Smooth muscle cell (in vitro differentiated cells): ENCODE results near the gene EDRF1. TPM values are rescaled to one million over a fixed set of nuclear protein-coding genes. Genes with fewer than 3 reads are reported as not detected.

Experiments used
- DNase-seq: peaks from one replicate; lab custom pipeline; 2025; ENCODE audit not compliant: unreplicated experiment; lab: John Stamatoyannopoulos, UW
- H2AFZ ChIP-seq: fragments of 200-600 bp; sonication (generic); 2 replicates; pipeline ENCODE4 v1.6.0; 2016; ENCODE audit warnings: antibody characterized with exemption, low read depth, mild to moderate bottlenecking
- H3F3A ChIP-seq: fragments of 200-600 bp; sonication (generic); 2 replicates; pipeline ENCODE4 v1.6.0; 2017; ENCODE audit warnings: antibody characterized with exemption, low read depth
- H3K27ac ChIP-seq: fragments of 200-600 bp; sonication (generic); 2 replicates; pipeline ENCODE4 v1.5.1; 2016; ENCODE audit warnings: low read depth, mild to moderate bottlenecking
- H3K27me3 ChIP-seq: fragments of 200-600 bp; sonication (generic); 2 replicates; pipeline ENCODE4 v1.6.1; 2016; ENCODE audit warnings: low read depth, mild to moderate bottlenecking
- H3K36me3 ChIP-seq: fragments of 200-600 bp; sonication (generic); 2 replicates; pipeline ENCODE4 v1.5.1; 2016; ENCODE audit warnings: low read depth
- H3K4me1 ChIP-seq: fragments of 200-600 bp; sonication (generic); 2 replicates; pipeline ENCODE4 v1.5.1; 2016; ENCODE audit warnings: low read depth
- H3K4me2 ChIP-seq: fragments of 200-600 bp; sonication (generic); 2 replicates; pipeline ENCODE4 v1.6.0; 2016; ENCODE audit warnings: mild to moderate bottlenecking
- H3K4me3 ChIP-seq: fragments of 200-600 bp; sonication (generic); 2 replicates; pipeline ENCODE4 v1.5.1; 2016; ENCODE audit warnings: mild to moderate bottlenecking
- H3K79me2 ChIP-seq: fragments of 200-600 bp; sonication (generic); 2 replicates; pipeline ENCODE4 v1.6.0; 2016; ENCODE audit warnings: low read depth, mild to moderate bottlenecking
- H3K9ac ChIP-seq: fragments of 200-600 bp; sonication (generic); 2 replicates; pipeline ENCODE4 v1.6.0; 2016; ENCODE audit warnings: low read depth
- H3K9me3 ChIP-seq: fragments of 200-600 bp; sonication (generic); replicated peaks from 2 replicates; pipeline ENCODE4 v1.5.1; 2016; ENCODE audit warnings: low read depth
- H4K20me1 ChIP-seq: fragments of 200-600 bp; sonication (generic); 2 replicates; pipeline ENCODE4 v1.6.0; 2016; ENCODE audit warnings: low read depth
- WGBS: methylation state at CpG from one replicate; pipeline ENCODE4 v1.1.7; 2016; ENCODE audit warnings: low lambda C conversion rate; 5-methylcytosine and 5-hydroxymethylcytosine counted together
- polyA plus RNA-seq: library from polyadenylated mRNA; unstranded; fragments of >200 nt; fragmentation: Nextera tagmentation; extraction: Ambion mirVana; gene quantifications from 2 replicates; pipeline ENCODE4 v1.2.1, GENCODE V29; 2016
- total RNA-seq: library from RNA; depleted of rRNA; stranded (reverse); fragments of >200 nt; gene quantifications from 2 replicates; pipeline ENCODE4 v1.2.3, GENCODE V29; 2014
- TF ChIP-seq, protein P1 (sequence below): fragments of 200-600 bp; sonication (generic); IDR thresholded peaks from 2 replicates; pipeline ENCODE4 v1.5.1; 2017; ENCODE audit warnings: borderline replicate concordance, mild to moderate bottlenecking, antibody characterized with exemption; ENCODE audit not compliant: insufficient read depth, poor library complexity, severe bottlenecking

EDRF1 gene
- total and polyA plus RNA-seq, 2 experiments from 2014 or later = 8.5 to 22.0 TPM

GRCh38 chr10:125797424-125797823 is 77.9 kb downstream of the EDRF1 start:
- Histone ChIP-seq H3K4me2 (no peak overlapping the region), H3K4me3 (no peak overlapping the region), H3K9ac (no peak overlapping the region), H4K20me1 (peaks cover 12% of the 10 kb centered on the region), H3F3A (no peaks in the 10 kb centered on the region), H3K36me3 (no peaks in the 10 kb centered on the region), H3K27me3 (no peaks in the 10 kb centered on the region), H2AFZ (no peak overlapping the region), H3K9me3 (no peaks in the 10 kb centered on the region), H3K27ac (no peak overlapping the region), H3K79me2 (no peaks in the 10 kb centered on the region), H3K4me1 (no peaks in the 10 kb centered on the region)
- DNase-seq = no peak
- WGBS = 94% methylated on average over 8 of the region's 8 CpGs
- TF ChIP-seq, protein P1, sequence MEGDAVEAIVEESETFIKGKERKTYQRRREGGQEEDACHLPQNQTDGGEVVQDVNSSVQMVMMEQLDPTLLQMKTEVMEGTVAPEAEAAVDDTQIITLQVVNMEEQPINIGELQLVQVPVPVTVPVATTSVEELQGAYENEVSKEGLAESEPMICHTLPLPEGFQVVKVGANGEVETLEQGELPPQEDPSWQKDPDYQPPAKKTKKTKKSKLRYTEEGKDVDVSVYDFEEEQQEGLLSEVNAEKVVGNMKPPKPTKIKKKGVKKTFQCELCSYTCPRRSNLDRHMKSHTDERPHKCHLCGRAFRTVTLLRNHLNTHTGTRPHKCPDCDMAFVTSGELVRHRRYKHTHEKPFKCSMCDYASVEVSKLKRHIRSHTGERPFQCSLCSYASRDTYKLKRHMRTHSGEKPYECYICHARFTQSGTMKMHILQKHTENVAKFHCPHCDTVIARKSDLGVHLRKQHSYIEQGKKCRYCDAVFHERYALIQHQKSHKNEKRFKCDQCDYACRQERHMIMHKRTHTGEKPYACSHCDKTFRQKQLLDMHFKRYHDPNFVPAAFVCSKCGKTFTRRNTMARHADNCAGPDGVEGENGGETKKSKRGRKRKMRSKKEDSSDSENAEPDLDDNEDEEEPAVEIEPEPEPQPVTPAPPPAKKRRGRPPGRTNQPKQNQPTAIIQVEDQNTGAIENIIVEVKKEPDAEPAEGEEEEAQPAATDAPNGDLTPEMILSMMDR = no peak

DNA sequence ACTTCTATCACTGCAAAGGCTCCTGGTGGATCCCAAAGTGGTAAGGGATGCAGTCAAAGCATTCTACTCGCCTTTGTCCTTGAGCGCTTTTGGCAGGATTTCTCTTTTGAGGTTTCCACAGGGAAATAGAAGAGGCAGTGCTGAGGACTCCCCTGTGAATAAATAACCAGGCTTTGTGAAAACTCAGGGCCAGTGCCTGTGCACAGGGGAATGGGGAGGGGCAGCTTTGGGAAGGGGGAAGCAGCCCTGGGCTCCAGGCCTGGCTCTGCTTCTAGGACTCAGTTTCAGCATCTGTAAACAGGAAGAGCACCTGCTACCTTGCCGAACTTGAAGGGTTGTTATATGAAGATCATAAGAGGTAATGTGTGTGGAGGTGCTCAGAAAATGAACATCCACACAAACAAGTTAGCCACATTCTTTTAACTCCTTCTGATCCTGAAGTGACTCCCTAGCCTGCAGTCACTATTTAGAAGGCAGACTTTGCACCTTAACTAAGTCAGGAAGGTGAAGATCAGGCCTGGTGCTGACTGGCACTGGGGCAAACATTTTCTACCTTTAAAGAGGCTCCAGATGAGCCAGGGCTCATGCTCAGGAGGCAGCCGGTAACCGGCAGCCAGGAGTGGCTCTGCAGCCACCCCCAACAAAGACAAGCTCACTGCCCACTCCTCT is 78.6 kb downstream of the EDRF1 start:
- no peak overlapping the region for H3K9ac ChIP-seq
- TF ChIP-seq, protein P1 = no peak
- H3K27ac ChIP-seq = no peak overlapping the region

GRCh38 chr10:125799451-125800182 is 80.1 kb downstream of the EDRF1 start:
- no peaks in the 10 kb centered on the region for H3K4me1 ChIP-seq
- H3K27ac ChIP-seq = peak overlapping the region; percentile 11
- no peak for DNase-seq
- no peaks in the 10 kb centered on the region for H3K9me3 ChIP-seq
- no peaks in the 10 kb centered on the region for H3K79me2 ChIP-seq
- H3K4me2 ChIP-seq = peak overlapping the region; percentile 36
- no peak overlapping the region for H3K4me3 ChIP-seq
- TF ChIP-seq, protein P1 = no peak
- peaks cover 12% of the 10 kb centered on the region for H4K20me1 ChIP-seq
- no peak overlapping the region for H2AFZ ChIP-seq
- H3K9ac ChIP-seq = no peak overlapping the region
- H3K36me3 ChIP-seq = no peaks in the 10 kb centered on the region
- no peaks in the 10 kb centered on the region for H3K27me3 ChIP-seq
- no peaks in the 10 kb centered on the region for H3F3A ChIP-seq
- 48% methylated on average over 8 of the region's 8 CpGs for WGBS

More for the DNA sequence above, 78.6 kb downstream of the EDRF1 start:
- Histone ChIP-seq H4K20me1 (peaks cover 12% of the 10 kb centered on the region), H3F3A (no peaks in the 10 kb centered on the region), H3K9me3 (no peaks in the 10 kb centered on the region), H3K36me3 (no peaks in the 10 kb centered on the region), H2AFZ (no peak overlapping the region), H3K4me2 (no peak overlapping the region), H3K27me3 (no peaks in the 10 kb centered on the region), H3K4me1 (no peaks in the 10 kb centered on the region), H3K79me2 (no peaks in the 10 kb centered on the region), H3K4me3 (no peak overlapping the region)
- DNase-seq = no peak
- WGBS = 75% methylated on average over 5 of the region's 5 CpGs

DNA sequence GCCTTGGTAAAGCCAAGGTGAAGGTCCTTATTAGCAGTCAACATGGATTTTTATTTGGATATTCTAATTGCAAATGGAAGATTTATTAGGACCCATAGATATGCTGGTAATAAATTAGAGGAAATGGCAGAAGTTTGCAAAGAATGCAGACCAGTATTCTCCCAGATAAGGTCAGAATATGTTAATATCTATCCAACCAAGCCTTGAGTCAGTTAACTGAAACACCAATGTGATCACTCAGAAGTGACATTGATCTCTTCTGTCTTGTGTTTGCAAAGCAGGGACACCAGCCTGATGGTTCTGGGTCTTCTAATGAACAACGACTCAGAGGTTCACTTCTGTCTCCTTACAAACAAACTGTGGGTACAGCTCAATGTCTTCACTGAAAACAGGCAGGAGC is 82.1 kb downstream of the EDRF1 start:
- no peaks in the 10 kb centered on the region for H3K27me3 ChIP-seq
- no peak overlapping the region for H3K9ac ChIP-seq
- WGBS = 89% methylated on average over 1 of the region's 1 CpG
- H3K27ac ChIP-seq = no peak overlapping the region
- no peaks in the 10 kb centered on the region for H3K79me2 ChIP-seq
- peaks cover 12% of the 10 kb centered on the region for H4K20me1 ChIP-seq
- H2AFZ ChIP-seq = no peak overlapping the region
- no peak overlapping the region for H3K4me3 ChIP-seq
- H3K9me3 ChIP-seq = no peaks in the 10 kb centered on the region
- no peak overlapping the region for H3K4me2 ChIP-seq
- DNase-seq = no peak
- H3F3A ChIP-seq = no peaks in the 10 kb centered on the region
- no peaks in the 10 kb centered on the region for H3K36me3 ChIP-seq
- no peaks in the 10 kb centered on the region for H3K4me1 ChIP-seq
- TF ChIP-seq, protein P1 = no peak
